GM19455 (cell line): Measurements from ENCODE around the gene ACYP2.

Experiments used
- ATAC-seq: cut with Tn5 transposase; IDR thresholded peaks from one replicate; pipeline ENCODE4 v1.9.1; 2021; ENCODE audit not compliant: unreplicated experiment

The ACYP2 gene

GRCh38 chr2:54212456-54212855 is 97.0 kb downstream of the ACYP2 start:
- ATAC-seq = no peak

DNA sequence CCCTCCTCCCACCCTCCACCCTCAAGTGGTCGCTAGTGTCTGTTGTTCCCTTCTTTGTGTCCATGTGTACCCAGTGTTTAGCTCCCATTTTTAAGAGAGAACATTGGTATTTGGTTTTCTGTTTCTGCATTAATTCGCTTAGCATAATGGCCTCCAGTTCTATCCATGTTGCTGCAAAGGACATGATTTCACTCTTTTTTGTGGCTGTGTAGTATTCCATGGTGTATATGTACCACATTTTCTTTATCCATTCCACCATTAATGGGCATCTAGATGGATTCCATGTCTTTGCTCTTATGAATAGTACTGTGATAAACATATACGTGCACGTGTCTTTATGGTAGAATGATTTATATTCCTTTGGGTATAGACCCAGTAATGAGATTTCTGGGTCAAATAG is 97.7 kb downstream of the ACYP2 start:
- no peak for ATAC-seq

- no peak for ATAC-seq
Observed at GRCh38 chr2:54224997-54225396, 109.6 kb downstream of the ACYP2 start.

DNA sequence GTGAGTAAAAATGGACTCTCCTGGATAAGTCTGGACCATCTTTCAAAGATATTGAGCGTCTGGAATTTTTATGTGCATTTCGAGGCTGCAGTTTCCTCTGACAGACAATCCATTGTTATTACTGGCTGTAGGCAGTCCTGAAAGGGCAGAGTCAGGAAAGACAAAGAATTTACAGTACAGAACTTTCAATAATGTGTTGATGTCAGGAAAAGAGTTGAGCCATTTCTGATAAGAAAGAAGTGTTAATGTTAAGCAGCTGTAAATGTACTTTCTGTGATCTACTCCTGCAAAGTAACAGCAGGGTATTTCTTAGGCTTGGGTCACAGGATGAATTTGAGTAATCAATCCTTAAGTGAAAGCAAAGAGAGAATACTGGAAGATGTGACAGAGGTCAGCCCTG is 110.8 kb downstream of the ACYP2 start:
- no peak for ATAC-seq

GRCh38 chr2:54227798-54228197 is 112.4 kb downstream of the ACYP2 start:
- no peak for ATAC-seq

- no peak for ATAC-seq
Observed at GRCh38 chr2:54228945-54229344, 113.5 kb downstream of the ACYP2 start.

DNA sequence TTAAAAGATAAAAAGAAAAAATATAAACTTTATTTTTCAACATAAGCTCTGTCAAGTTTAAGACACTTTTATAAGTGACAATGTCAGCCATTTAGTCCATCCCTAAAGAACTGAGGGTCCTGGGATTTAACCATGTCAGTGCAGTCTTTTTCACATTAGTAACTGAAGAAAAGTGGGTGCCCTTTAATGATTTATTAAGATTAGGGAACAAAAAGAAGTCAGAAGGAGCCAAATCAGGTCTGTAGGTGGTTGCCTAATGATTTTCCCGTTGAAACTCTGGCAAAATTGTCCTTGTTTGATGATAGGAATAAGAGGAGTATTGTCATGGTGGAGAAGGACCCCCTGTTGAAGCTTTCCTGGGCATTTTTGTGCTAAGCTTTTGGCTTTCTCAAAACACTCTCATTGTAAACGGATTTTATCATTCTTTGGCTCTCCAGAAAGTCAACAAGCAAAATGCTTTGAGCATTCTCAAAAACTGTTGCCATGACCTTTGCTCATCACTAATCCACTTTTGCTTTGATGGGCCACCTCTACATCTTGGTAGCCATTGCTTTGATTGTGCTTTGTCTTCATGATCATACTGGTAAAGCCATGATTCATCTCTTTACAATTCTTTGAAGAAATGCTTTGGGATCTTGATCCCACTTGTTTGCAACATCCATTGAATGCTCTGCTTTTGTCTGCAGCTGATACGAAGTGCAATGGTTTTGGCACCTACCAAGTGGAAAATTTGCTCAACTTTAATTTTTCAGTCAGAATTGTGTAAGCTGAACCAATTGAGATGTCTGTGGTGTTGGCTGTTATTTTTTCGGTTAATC is 118.6 kb downstream of the ACYP2 start:
- no peak for ATAC-seq

- no peak for ATAC-seq
Observed at GRCh38 chr2:54237428-54237827, 122.0 kb downstream of the ACYP2 start.

DNA sequence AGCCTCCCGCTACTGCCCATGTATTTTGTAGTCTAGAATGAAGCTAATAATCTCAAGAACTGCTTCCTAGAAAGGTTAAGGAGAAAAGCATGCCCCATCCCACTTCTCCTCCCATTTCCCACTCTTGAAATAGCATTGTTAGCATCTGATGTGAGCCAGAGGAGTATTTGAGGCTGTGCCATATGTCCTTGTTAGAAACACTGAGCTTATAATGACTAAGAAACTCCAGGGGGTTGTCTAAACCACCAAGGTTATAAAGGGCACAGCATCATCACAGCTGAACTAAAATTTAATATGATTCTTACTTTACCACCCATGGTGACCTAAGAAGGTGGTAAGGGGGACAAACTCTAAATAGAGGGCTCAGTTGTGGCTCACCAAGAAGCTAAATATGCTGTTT is 124.0 kb downstream of the ACYP2 start:
- ATAC-seq = no peak

GRCh38 chr2:54240515-54241469 is 125.4 kb downstream of the ACYP2 start:
- ATAC-seq = no peak

- no peak for ATAC-seq
Observed at GRCh38 chr2:54247115-54247514, 131.7 kb downstream of the ACYP2 start.

DNA sequence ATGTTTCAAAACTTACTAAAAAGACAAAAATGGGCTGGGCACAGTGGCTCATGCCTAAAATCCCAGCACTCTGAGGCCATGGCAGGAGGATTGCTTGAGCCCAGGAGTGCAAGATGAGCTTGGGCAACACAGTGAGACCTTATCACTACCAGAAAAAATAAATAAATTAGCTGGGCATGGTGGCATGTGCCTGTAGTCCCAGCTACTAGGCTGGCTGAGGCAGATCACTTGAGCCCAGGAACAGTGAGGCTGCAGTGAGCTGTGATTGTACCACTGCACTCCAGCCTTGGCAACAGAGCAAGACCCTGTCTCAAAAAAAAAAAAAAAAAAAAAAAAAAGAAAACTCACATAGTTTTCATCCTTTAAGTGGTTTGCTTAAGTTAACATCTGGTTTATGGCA is 134.2 kb downstream of the ACYP2 start:
- ATAC-seq = no peak

DNA sequence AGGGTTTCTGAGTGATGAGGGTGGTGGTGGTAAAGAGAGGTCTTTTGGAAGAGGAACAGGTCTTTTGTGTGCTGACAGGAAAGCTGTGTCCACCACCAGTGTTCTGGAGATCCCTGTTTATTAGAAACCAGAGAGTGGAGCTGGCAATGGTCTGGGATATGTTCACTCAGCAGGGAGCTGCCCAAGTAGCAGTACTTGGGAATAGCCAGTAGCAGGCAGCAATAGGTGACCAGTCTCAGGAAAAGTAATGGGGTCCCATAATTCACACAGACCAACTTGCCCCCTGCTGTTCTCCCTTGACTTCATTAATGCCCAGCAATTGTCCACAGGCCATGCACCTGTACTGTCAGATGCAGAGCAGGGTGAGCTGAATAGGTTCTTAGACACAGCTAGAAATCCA is 138.8 kb downstream of the ACYP2 start:
- ATAC-seq = no peak

DNA sequence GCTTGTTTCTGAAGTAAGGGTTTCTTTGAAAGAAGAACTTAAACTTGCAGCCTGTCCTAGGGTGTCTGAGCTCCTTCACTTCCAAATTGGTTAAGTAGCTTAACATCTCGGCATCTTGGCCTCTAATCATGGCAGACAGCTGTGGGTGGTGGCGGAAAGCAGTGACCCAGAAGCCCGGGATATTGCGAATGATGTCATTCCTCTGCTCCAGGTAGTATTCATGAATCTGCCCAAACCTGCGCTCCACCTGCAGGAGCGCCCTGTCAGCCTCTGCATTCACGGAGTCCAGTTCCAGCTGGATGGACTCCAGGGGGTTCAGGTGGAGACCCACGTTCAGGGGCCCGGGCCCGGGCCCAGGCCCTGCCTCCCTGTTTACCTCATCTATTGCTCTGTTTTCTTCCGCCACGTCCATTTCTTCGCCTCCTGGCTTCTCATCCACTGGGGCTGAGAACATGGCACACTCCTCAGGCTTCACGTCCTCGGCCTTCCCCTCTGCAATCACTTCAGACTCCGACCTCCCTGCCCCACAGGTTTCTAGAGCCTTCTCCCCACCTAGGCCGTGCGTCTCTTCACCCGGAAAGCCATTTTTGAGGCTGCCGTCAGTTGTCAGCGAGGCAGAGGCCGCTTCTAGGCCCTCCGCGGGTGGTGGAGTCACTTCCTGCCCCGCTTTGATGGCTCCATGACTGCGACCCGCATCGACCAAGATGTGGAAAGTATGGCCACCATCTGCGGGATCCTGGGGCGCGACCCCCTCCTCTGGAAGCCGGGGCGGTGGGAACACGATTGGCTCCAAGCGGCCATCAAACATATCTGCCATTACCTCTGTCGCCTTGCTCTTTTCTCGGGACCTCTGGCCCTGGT is 140.0 kb downstream of the ACYP2 start:
- no peak for ATAC-seq

DNA sequence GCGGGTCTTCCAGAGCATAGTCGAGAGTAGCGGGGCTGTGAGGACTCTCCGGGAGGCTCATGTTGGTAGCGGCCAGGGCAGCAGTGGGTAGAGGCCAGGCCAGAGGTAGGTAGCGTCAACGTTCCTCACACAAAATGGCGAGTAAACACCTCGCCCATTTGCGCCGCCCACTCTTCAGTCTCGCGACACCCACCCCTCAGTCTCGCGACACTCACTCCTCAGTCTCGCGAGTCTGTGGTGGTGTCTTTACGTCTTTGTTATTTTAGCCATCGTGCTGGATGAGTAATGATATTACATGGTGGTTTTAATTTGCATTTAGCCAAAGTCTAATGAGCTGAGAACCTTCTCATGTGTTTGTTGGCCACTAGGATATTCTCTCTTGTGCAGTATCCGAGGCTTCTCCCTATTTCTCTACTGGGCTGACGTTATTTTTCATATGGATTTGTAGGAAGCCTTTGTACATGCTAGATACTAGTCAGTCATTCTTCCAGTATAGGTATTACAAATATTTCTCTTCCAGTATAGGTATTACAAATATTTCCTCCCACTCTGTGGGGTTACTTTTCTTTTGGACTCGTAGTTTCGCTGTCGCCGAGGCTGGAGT is 140.8 kb downstream of the ACYP2 start, which contains the start of gene TSPYL6:
Gene TSPYL6, minus strand, starts transcription at position 139 of the 604 bp plus-strand sequence. Its CDS starts 78 bp downstream, at position 61.
- no peak for ATAC-seq

GRCh38 chr2:54258166-54258565 is 142.8 kb downstream of the ACYP2 start:
- ATAC-seq = no peak

GRCh38 chr2:54259413-54260240 is 144.2 kb downstream of the ACYP2 start:
- no peak for ATAC-seq

- no peak for ATAC-seq
Observed at GRCh38 chr2:54260241-54260595, 144.8 kb downstream of the ACYP2 start.

DNA sequence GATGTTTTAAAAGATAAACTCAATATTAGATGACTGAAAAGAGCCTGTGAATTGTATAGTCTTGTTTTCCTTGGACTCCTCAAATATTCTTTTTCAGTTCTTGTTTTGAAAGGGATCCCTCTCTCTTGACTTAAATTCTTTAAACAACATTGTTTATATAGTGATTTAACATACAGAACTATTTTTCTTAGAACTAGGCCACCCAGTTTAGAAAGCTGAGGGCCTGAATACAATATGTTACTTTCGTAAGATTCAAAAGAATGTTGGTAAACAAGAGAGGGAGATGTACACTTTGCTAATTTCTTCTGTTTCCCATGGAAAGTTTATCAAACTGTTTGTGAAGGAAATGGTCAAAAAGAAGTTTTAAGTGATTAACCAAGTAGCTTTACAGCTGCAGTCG is 146.1 kb downstream of the ACYP2 start:
- no peak for ATAC-seq
